ENCODE measurements around the gene TMEM231. TPM values are rescaled to one million over a fixed set of nuclear protein-coding genes. Genes with fewer than 3 reads are reported as not detected.

TMEM231 gene
- total RNA-seq, 1 experiment from 2014 or later = 3.4 TPM

- H3K56ac ChIP-seq (ENCODE audit: insufficient read length, low read depth, low read length) = no peak overlapping the region
- no peak overlapping the region for H3K4me3 Mint-ChIP-seq
- no peaks in the 10 kb centered on the region for H3K4me1 ChIP-seq (ENCODE audit: insufficient read depth, low read length)
- peaks cover 0 to 3% (median 0%) of the 10 kb centered on the region in 3 experiments; a peak in 1 of 7 replicates for H3K36me3 Mint-ChIP-seq (ENCODE audit: insufficient read depth in 1 of 3, low read depth in 3 of 3)
- H3K4me2 ChIP-seq (ENCODE audit: insufficient read depth, insufficient read length, low read length) = no peak overlapping the region
- no peaks in the 10 kb centered on the region for H3K27me3 ChIP-seq (ENCODE audit: insufficient read depth, low read length)
- H3K14ac ChIP-seq (ENCODE audit: insufficient read depth, low read length) = no peak overlapping the region; the same call in 1 of the 2 replicates
- no peak overlapping the region for H4K91ac ChIP-seq (ENCODE audit: insufficient read length, low read depth, low read length)
- H4K20me1 ChIP-seq (ENCODE audit: control insufficient read depth, insufficient read depth, insufficient read length) = no peaks in the 10 kb centered on the region
- no peak overlapping the region for H4K5ac ChIP-seq (ENCODE audit: insufficient read length, low read depth, low read length)
- no peaks in the 10 kb centered on the region for H3K79me1 ChIP-seq (ENCODE audit: insufficient read depth, low read depth, low read length, poor library complexity, severe bottlenecking)
- H2AFZ ChIP-seq (ENCODE audit: low read length) = no peak overlapping the region
- no peak overlapping the region for H3K9ac ChIP-seq (ENCODE audit: extremely low read depth, insufficient read length, low read length)
- H4K8ac ChIP-seq (replicated peaks; ENCODE audit: insufficient read length, low read depth, low read length) = no peak overlapping the region
- H3K27ac Mint-ChIP-seq = no peak overlapping the region
- H3K18ac ChIP-seq (ENCODE audit: insufficient read length, low read depth, low read length) = no peak overlapping the region
- H3K9me3 ChIP-seq (ENCODE audit: control insufficient read depth, low read depth, low read length) = no peaks in the 10 kb centered on the region
- no peak overlapping the region for H2BK120ac ChIP-seq (ENCODE audit: low read depth, low read length, poor library complexity, severe bottlenecking)
- H3K4ac ChIP-seq (ENCODE audit: low read depth, low read length) = no peak overlapping the region
- H3K4me1 Mint-ChIP-seq = peaks cover 13 to 14% of the 10 kb centered on the region in 2 experiments
- no peak overlapping the region for H2BK15ac ChIP-seq (ENCODE audit: low read depth, low read length)
- no peaks in the 10 kb centered on the region for H3K79me2 ChIP-seq (ENCODE audit: insufficient read depth, low read length)
- no peak overlapping the region for H3K23ac ChIP-seq (ENCODE audit: insufficient read length, low read depth, low read length)
- WGBS (ENCODE audit: extremely low coverage, insufficient read length, low lambda C conversion rate) = no CpG with 5 or more reads among the region's 19 CpGs
- no peaks in the 10 kb centered on the region for H3K23me2 ChIP-seq (ENCODE audit: insufficient read length, low read depth, low read length, poor library complexity, severe bottlenecking)
- no peak overlapping the region for H3K27ac ChIP-seq (ENCODE audit: insufficient read length, low read depth, low read length)
- no peak overlapping the region for H3T11ph ChIP-seq (ENCODE audit: low read length)
- no peak overlapping the region for H2AK5ac ChIP-seq (ENCODE audit: insufficient read length, low read length)
- no peak overlapping the region for H2BK5ac ChIP-seq (ENCODE audit: insufficient read length, low read length)
- H2BK20ac ChIP-seq (ENCODE audit: low read depth, low read length, poor library complexity, severe bottlenecking) = no peak overlapping the region
- H3K9me3 Mint-ChIP-seq = no peaks in the 10 kb centered on the region
- TF ChIP-seq, protein P1, sequence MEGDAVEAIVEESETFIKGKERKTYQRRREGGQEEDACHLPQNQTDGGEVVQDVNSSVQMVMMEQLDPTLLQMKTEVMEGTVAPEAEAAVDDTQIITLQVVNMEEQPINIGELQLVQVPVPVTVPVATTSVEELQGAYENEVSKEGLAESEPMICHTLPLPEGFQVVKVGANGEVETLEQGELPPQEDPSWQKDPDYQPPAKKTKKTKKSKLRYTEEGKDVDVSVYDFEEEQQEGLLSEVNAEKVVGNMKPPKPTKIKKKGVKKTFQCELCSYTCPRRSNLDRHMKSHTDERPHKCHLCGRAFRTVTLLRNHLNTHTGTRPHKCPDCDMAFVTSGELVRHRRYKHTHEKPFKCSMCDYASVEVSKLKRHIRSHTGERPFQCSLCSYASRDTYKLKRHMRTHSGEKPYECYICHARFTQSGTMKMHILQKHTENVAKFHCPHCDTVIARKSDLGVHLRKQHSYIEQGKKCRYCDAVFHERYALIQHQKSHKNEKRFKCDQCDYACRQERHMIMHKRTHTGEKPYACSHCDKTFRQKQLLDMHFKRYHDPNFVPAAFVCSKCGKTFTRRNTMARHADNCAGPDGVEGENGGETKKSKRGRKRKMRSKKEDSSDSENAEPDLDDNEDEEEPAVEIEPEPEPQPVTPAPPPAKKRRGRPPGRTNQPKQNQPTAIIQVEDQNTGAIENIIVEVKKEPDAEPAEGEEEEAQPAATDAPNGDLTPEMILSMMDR (conservative IDR thresholded peaks at IDR 0.05) = no peak
- DNase-seq = no peak
- H2BK12ac ChIP-seq (ENCODE audit: insufficient read length, low read depth, low read length) = no peak overlapping the region
- no peaks in the 10 kb centered on the region; the same call in 1 of the 2 replicates for H3K27me3 Mint-ChIP-seq (ENCODE audit: low read depth)
These were observed 21.4 kb downstream of the TMEM231 start for GRCh38 chr16:75534560-75535205.
